Mesenchymal stem cell (in vitro differentiated cells and primary cell): Measurements from ENCODE around the gene ABO. TPM values are rescaled to one million over a fixed set of nuclear protein-coding genes. Genes with fewer than 3 reads are reported as not detected.
"Not testable (repeated sequence)": the region's sequence is repeated elsewhere in the genome, so short reads cannot be mapped to it uniquely, and the experiment has no call there.

Experiments
- DNase-seq: peaks from one replicate; pipeline ENCODE4 v3.0.0-alpha.2; 2013
- H2AFZ ChIP-seq: one replicate; pipeline ENCODE4 v1.6.1; 2013; ENCODE audit warnings: low read depth, mild to moderate bottlenecking, control low read depth, inconsistent platforms, low read length, moderate library complexity
- H2AK5ac ChIP-seq: 2 replicates; pipeline ENCODE4 v1.6.1; 2013; ENCODE audit warnings: low read length, moderate library complexity, mild to moderate bottlenecking, inconsistent platforms; ENCODE audit not compliant: severe bottlenecking
- H2BK120ac ChIP-seq: one replicate; pipeline ENCODE4 v1.6.1; 2013; ENCODE audit warnings: low read depth, mild to moderate bottlenecking, inconsistent platforms, low read length, moderate library complexity
- H2BK12ac ChIP-seq, 2 experiments: one replicate each; pipeline ENCODE4 v1.6.1; 2013; ENCODE audit warnings: inconsistent platforms in 2 of 2, low read length in 2 of 2, mild to moderate bottlenecking in 2 of 2, moderate library complexity in 2 of 2, control low read depth in 1 of 2
- H2BK15ac ChIP-seq: one replicate; pipeline ENCODE4 v1.6.1; 2013; ENCODE audit warnings: mild to moderate bottlenecking, low read depth, inconsistent platforms; ENCODE audit not compliant: poor library complexity, severe bottlenecking
- H2BK5ac ChIP-seq: 2 replicates; pipeline ENCODE4 v1.6.1; 2013; ENCODE audit warnings: low read depth, mild to moderate bottlenecking, low read length, control low read depth, inconsistent platforms; ENCODE audit not compliant: poor library complexity, severe bottlenecking
- H3K14ac ChIP-seq, 2 experiments: one replicate each; pipeline ENCODE4 v1.6.1; 2013; ENCODE audit warnings: inconsistent platforms in 2 of 2, low read length in 2 of 2, control low read depth in 1 of 2, mild to moderate bottlenecking in 1 of 2, moderate library complexity in 1 of 2
- H3K18ac ChIP-seq, 2 experiments: one replicate each; pipeline ENCODE4 v1.6.1; 2013; ENCODE audit warnings: inconsistent platforms in 2 of 2, low read length in 2 of 2, control low read depth in 1 of 2, low read depth in 1 of 2, mild to moderate bottlenecking in 1 of 2
- H3K23ac ChIP-seq, 2 experiments: one replicate each; pipeline ENCODE4 v1.6.1; 2013; ENCODE audit warnings: inconsistent platforms in 2 of 2, low read length in 2 of 2, mild to moderate bottlenecking in 2 of 2, moderate library complexity in 2 of 2, control low read depth in 1 of 2
- H3K27ac ChIP-seq: 2 replicates; pipeline ENCODE4 v1.5.1; 2013; ENCODE audit warnings: mild to moderate bottlenecking, moderate library complexity, low read length, control low read depth, inconsistent platforms; ENCODE audit not compliant: poor library complexity, severe bottlenecking
- H3K27me3 ChIP-seq, 2 experiments: 2 replicates each; pipeline versions ENCODE4 v1.6.1 to v1.7.0; 2013; ENCODE audit warnings: low read length in 2 of 2, mild to moderate bottlenecking in 2 of 2, moderate library complexity in 2 of 2, control low read depth in 1 of 2, inconsistent platforms in 1 of 2; ENCODE audit not compliant: control insufficient read depth in 1 of 2, insufficient read depth in 1 of 2
- H3K36me3 ChIP-seq, 2 experiments: 2 replicates each; pipeline versions ENCODE4 v1.6.1 to v1.7.0; 2013; ENCODE audit warnings: low read length in 2 of 2, control low read depth in 1 of 2, inconsistent platforms in 1 of 2, low read depth in 1 of 2, mild to moderate bottlenecking in 1 of 2; ENCODE audit not compliant: insufficient read depth in 2 of 2, control insufficient read depth in 1 of 2
- H3K4ac ChIP-seq, 2 experiments: one replicate each; pipeline ENCODE4 v1.6.1; 2013; ENCODE audit warnings: inconsistent platforms in 2 of 2, low read length in 2 of 2, mild to moderate bottlenecking in 2 of 2, moderate library complexity in 2 of 2, control low read depth in 1 of 2, low read depth in 1 of 2
- H3K4me1 ChIP-seq: 2 replicates; pipeline ENCODE4 v1.6.1; 2013; ENCODE audit warnings: low read depth, low read length, control low read depth; ENCODE audit not compliant: control insufficient read depth, insufficient read depth
- H3K4me2 ChIP-seq: 2 replicates; pipeline ENCODE4 v1.6.1; 2013; ENCODE audit warnings: low read length, mild to moderate bottlenecking, inconsistent platforms; ENCODE audit not compliant: poor library complexity, severe bottlenecking
- H3K4me3 ChIP-seq, 2 experiments: 2 replicates each; pipeline versions ENCODE4 v1.5.1 to v1.7.0; 2013; ENCODE audit warnings: low read length in 2 of 2, mild to moderate bottlenecking in 2 of 2, control low read depth in 1 of 2, low read depth in 1 of 2; ENCODE audit not compliant: insufficient read depth in 1 of 2
- H3K79me1 ChIP-seq: replicated peaks from 2 replicates; pipeline ENCODE4 v1.6.1; 2013; ENCODE audit warnings: mild to moderate bottlenecking, control low read depth, low read length, inconsistent platforms; ENCODE audit not compliant: poor library complexity, severe bottlenecking
- H3K9ac ChIP-seq: 2 replicates; pipeline ENCODE4 v1.7.0; 2013; ENCODE audit warnings: mild to moderate bottlenecking, low read length, moderate library complexity
- H3K9me3 ChIP-seq: 2 replicates; pipeline ENCODE4 v1.7.0; 2013; ENCODE audit warnings: mild to moderate bottlenecking, low read length; ENCODE audit not compliant: control insufficient read depth
- H4K8ac ChIP-seq: one replicate; pipeline ENCODE4 v1.6.1; 2013; ENCODE audit warnings: inconsistent platforms, mild to moderate bottlenecking, low read length, moderate library complexity
- H4K91ac ChIP-seq: one replicate; pipeline ENCODE4 v1.6.1; 2013; ENCODE audit warnings: mild to moderate bottlenecking, low read length, inconsistent platforms
- WGBS: methylation state at CpG from one replicate; pipeline ENCODE4 v1.1.7; 2013; ENCODE audit warnings: mixed read lengths; 5-methylcytosine and 5-hydroxymethylcytosine counted together
- small RNA-seq: library from polyadenylated mRNA; stranded (forward); fragments of <200 nt; extraction: miRNeasy Mini kit (QIAGEN cat#:217004); gene quantifications from one replicate; pipeline ENCODE3, GENCODE V24; 2013; ENCODE audit warnings: low read depth

The ABO gene

DNA sequence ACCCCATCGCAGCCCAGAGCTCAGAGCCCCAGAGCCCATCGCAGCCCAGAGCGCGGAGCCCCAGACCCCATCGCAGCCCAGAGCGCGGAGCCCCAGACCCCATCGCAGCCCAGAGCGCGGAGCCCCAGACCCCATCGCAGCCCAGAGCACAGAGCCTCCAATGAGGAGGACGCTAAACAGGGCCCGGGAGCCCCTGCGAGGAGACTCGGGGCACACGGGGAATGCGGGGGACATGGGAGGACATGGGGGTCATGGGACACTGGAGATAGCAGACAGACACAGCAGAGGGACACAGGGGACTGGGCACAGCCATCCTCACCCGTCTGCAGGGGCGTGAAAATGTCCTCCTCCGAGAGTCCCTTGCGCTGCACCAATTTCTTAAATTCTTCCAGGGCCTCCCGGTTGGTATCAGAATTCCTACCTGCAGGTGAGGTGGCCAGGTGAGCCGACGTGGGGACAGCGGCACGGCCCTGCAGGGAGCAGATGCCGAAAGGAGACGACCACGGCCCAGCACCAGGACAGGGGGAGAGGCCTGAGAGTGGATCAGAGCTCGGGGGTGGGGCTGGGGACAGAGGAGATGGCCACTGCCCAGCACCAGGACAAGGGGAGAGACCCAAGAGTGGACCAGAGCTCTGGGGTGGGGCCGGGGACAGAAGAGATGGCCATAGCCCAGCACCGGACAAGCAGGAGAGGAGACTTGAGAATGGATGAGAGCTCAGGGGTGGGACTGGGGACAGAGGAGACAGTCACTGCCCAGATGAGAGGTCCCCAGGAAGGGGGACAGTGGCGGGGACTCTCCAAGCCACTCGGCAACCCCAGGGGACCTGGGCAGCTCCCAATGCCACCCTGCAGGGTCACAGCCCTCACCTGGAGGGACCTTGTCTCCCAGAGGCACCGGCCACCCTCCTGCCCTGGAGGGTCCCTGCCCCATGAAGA, 68.7 kb downstream of the ABO start:
- Histone ChIP-seq H3K9me3 (peaks cover under 1% of the 10 kb centered on the region), H3K27me3 (peaks cover 38 to 60% of the 10 kb centered on the region in 2 experiments), H3K79me1 (no peaks in the 10 kb centered on the region), H2BK5ac (no peak overlapping the region), H3K4ac (no peak overlapping the region), H4K91ac (no peak overlapping the region), H2AFZ (no peak overlapping the region), H3K9ac (no peak overlapping the region), H3K27ac (no peak overlapping the region), H3K4me1 (no peaks in the 10 kb centered on the region), H3K23ac (no peak overlapping the region), H3K4me3 (no peak overlapping the region), H3K4me2 (no peak overlapping the region), H2BK15ac (peak overlapping the region; percentile 50), H2BK120ac (no peak overlapping the region), H3K18ac (no peak overlapping the region), H2BK12ac (no peak overlapping the region), H2AK5ac (no peak overlapping the region), H4K8ac (no peak overlapping the region), H3K36me3 (no peaks in the 10 kb centered on the region), H3K14ac (no peak overlapping the region)
- WGBS = 81% methylated on average over 35 of the region's 35 CpGs
- no peak for DNase-seq

DNA sequence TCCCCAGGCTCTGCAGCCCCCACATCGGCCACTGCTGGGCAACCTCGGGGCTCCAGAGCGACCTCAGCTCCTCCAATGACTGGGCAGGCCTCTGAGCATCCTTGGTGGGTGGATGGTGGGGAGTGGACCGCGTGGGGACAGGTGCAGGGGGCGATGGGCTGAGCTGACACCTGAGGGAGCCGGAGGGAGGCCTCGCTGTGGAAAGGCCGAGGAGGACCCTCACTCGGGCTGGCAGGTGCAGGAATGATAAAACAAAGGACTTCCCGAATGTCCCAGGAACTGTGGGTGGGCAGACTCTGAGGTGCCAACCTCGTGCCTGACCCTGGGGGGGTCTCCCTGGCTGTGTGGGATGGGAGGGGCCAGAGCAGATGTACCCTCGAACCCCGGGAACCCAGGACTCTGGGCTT, 69.5 kb downstream of the ABO start:
- not testable (repeated sequence) for H3K18ac ChIP-seq, H3K4me1 ChIP-seq, H2BK120ac ChIP-seq, H2AK5ac ChIP-seq, H3K14ac ChIP-seq, H3K9me3 ChIP-seq, H3K23ac ChIP-seq, H2BK12ac ChIP-seq, H4K91ac ChIP-seq, H2AFZ ChIP-seq, H4K8ac ChIP-seq, H3K4me2 ChIP-seq, H3K36me3 ChIP-seq, H3K27ac ChIP-seq, H2BK15ac ChIP-seq, H2BK5ac ChIP-seq, H3K4ac ChIP-seq, H3K79me1 ChIP-seq, H3K9ac ChIP-seq, DNase-seq, H3K4me3 ChIP-seq
- WGBS = 64% methylated on average over 10 of the region's 14 CpGs
- H3K27me3 ChIP-seq = peaks cover 32 to 60% of the 10 kb centered on the region in 2 experiments

Small RNAs within 50 kb of the gene (small RNA-seq; reads per million reads assigned to genes)
- gene RF00019 = not detected
